Gastroesophageal sphincter (tissue), 3 donors: ENCODE data around the gene DCUN1D1.

Experiments
- CTCF ChIP-seq, 4 experiments: fragments of 200-600 bp in 2 of 4; fragments of 450-650 bp in 2 of 4; sonication (generic) in 1 of 4; IDR thresholded peaks; one replicate each; pipeline ENCODE4 v1.5.1; 2017 to 2019; ENCODE audit warnings: antibody characterized with exemption in 4 of 4, mild to moderate bottlenecking in 2 of 4, moderate library complexity in 2 of 4
- EP300 ChIP-seq: sonication (generic); formaldehyde crosslinking; IDR thresholded peaks from one replicate; pipeline ENCODE4 v1.6.1; 2017; ENCODE audit warnings: antibody characterized with exemption, mild to moderate bottlenecking
- POLR2A ChIP-seq, 2 donors: fragments of 450-650 bp; IDR thresholded peaks; one replicate each; pipeline ENCODE4 v1.6.1; 2017; ENCODE audit warnings: antibody characterized with exemption in 2 of 2, mild to moderate bottlenecking in 2 of 2, moderate library complexity in 1 of 2
- POLR2AphosphoS5 ChIP-seq: sonication (generic); formaldehyde crosslinking; IDR thresholded peaks from one replicate; pipeline ENCODE4 v1.6.1; 2017; ENCODE audit warnings: antibody characterized with exemption

GRCh38 chr3:182911782-182912111, 68.6 kb downstream of the DCUN1D1 start:
- no peak for TF ChIP-seq CTCF (IDR thresholded peaks at IDR 0.05)
- no peak for TF ChIP-seq POLR2AphosphoS5
- no peak for TF ChIP-seq POLR2A (IDR thresholded peaks at IDR 0.05)
- no peak for TF ChIP-seq EP300
